ENCODE measurements around the gene PCGF6. TPM values are rescaled to one million over a fixed set of nuclear protein-coding genes. Genes with fewer than 3 reads are reported as not detected.

Gene PCGF6
- total RNA-seq, 1 donor from 2014 or later = 10.5 TPM

DNA sequence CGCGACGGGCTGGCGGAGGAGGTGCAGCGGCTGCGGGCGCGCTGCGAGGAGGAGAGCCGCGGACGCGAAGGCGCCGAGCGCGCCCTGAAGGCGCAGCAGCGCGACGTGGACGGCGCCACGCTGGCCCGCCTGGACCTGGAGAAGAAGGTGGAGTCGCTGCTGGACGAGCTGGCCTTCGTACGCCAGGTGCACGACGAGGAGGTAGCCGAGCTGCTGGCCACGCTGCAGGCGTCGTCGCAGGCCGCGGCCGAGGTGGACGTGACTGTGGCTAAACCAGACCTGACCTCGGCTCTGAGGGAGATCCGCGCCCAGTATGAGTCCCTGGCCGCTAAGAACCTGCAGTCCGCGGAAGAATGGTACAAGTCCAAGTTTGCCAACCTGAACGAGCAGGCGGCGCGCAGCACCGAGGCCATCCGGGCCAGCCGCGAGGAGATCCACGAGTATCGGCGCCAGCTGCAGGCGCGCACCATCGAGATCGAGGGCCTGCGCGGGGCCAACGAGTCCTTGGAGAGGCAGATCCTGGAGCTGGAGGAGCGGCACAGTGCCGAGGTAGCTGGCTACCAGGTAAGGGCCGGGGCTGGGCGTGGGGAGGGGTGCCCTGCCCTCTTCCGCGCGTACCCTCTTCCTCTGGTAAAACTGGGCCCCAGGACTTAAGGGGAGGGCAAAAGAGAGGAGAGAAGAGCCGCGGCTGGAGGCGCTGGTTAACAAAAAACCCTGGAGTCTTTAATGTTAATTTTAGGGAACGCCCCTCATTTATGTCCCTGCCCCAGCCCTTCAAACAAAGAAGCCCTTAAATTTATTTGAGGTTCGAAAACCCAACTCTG lies 73.0 kb downstream of the PCGF6 start:
- H3K4me1 Mint-ChIP-seq = peaks cover 6% of the 10 kb centered on the region
- H3K27me3 Mint-ChIP-seq (ENCODE audit: low read depth) = peaks cover 91% of the 10 kb centered on the region
- no peak overlapping the region for H3K4me3 Mint-ChIP-seq
- no peak for DNase-seq (ENCODE audit: low spot score in 2 of 2, unreplicated experiment in 2 of 2)
- H3K36me3 Mint-ChIP-seq = no peaks in the 10 kb centered on the region
- H3K27ac Mint-ChIP-seq = no peak overlapping the region
- no peaks in the 10 kb centered on the region for H3K9me3 Mint-ChIP-seq
- TF ChIP-seq, protein P1, sequence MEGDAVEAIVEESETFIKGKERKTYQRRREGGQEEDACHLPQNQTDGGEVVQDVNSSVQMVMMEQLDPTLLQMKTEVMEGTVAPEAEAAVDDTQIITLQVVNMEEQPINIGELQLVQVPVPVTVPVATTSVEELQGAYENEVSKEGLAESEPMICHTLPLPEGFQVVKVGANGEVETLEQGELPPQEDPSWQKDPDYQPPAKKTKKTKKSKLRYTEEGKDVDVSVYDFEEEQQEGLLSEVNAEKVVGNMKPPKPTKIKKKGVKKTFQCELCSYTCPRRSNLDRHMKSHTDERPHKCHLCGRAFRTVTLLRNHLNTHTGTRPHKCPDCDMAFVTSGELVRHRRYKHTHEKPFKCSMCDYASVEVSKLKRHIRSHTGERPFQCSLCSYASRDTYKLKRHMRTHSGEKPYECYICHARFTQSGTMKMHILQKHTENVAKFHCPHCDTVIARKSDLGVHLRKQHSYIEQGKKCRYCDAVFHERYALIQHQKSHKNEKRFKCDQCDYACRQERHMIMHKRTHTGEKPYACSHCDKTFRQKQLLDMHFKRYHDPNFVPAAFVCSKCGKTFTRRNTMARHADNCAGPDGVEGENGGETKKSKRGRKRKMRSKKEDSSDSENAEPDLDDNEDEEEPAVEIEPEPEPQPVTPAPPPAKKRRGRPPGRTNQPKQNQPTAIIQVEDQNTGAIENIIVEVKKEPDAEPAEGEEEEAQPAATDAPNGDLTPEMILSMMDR (IDR thresholded peaks at IDR 0.05; ENCODE audit: unreplicated experiment) = no peak

DNA sequence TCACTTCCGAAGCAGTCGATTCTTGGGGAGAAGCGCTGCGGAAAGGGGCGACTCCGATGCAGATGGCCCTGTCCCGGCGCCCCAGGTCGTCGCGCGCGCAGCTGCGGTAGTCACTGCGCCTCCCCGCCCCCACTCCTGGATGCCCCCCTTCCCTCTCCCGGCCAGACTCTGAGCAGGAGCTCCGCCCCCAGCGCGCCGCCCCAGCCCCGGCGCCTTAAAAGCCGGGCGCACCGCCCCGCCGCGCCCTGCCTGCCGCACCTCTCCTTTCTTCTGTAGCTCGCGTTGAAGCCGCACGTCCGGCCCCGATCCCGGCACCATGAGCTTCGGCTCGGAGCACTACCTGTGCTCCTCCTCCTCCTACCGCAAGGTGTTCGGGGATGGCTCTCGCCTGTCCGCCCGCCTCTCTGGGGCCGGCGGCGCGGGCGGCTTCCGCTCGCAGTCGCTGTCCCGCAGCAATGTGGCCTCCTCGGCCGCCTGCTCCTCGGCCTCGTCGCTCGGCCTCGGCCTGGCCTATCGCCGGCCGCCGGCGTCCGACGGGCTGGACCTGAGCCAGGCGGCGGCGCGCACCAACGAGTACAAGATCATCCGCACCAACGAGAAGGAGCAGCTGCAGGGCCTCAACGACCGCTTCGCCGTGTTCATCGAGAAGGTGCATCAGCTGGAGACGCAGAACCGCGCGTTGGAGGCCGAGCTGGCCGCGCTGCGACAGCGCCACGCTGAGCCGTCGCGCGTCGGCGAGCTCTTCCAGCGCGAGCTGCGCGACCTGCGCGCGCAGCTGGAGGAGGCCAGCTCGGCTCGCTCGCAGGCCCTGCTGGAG lies 73.8 kb downstream of the PCGF6 start, which contains the start of gene INA:
TSS of gene INA (plus strand) at position 243 of the 817 bp plus-strand sequence. CDS start at position 317, 74 bp downstream.
- peak; percentile 24 to 47 for DNase-seq (ENCODE audit: low spot score in 2 of 2, unreplicated experiment in 2 of 2)
- Mint-ChIP-seq H3K4me1 (peaks cover 6% of the 10 kb centered on the region), H3K27ac (no peak within 1 kb of the TSS), H3K4me3 (peak within 1 kb of the TSS; percentile 59), H3K9me3 (no peaks in the 10 kb centered on the region), H3K27me3 (ENCODE audit: low read depth) (peaks cover 86% of the 10 kb centered on the region), H3K36me3 (no peaks in the 10 kb centered on the region)
- TF ChIP-seq, protein P1 (IDR thresholded peaks at IDR 0.05; ENCODE audit: unreplicated experiment) = no peak

DNA sequence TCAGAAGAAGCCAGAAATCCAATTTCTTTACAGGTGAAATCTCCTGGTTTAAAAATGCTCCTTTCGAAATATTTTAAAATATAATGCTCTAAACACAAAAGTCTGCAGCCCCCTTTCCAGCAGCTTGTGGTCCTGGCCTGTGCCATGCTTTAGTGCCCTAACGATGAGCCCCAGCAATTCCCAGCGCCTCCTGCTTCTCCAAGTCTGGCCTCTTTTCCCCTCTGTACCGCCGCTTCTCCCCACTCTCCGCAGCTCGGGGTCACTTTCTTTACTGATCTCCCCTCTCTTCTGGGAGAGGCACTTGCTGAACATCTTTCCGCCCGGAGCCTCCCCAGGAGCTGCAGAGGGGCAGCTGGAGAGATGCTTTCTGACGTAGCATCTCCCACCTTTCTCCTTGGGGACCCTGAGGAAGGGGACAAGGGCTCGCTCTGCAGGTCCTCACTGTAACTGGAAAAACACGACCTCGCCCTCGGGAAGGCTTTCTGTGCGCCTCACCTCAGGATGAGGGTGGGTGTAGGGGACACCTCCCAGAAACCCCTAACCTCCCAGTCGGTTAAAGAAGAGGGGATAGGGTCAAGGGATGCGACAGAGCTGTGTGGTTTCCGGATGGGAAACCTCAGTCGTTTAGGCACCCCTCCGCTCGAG lies 74.6 kb downstream of the PCGF6 start:
- Mint-ChIP-seq H3K27me3 (ENCODE audit: low read depth) (peaks cover 84% of the 10 kb centered on the region), H3K9me3 (no peaks in the 10 kb centered on the region), H3K4me3 (peak overlapping the region; percentile 59), H3K4me1 (peaks cover 2% of the 10 kb centered on the region), H3K27ac (no peak overlapping the region), H3K36me3 (no peaks in the 10 kb centered on the region)
- TF ChIP-seq, protein P1 (IDR thresholded peaks at IDR 0.05; ENCODE audit: unreplicated experiment) = no peak
- no peak for DNase-seq (ENCODE audit: low spot score in 2 of 2, unreplicated experiment in 2 of 2)

DNA sequence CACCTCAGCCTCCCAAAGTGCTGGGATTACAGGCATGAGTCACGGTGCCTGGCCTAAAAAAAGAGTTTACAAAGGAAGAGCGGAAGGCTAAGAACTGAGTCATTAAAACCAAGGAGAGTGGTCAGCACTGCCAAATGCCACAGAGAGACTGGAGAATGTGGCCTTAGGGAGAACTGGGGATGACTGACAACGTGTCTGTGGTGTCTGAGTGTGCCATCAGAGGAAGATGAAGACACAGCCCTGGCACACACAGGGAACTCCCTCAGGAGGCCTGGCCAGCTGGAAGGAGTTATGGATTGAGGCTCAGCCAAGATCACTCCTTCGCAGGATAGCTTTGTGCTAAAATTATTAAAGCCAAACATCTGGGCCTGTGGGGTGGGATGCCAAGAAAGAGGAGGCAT lies 77.9 kb downstream of the PCGF6 start:
- H3K27ac Mint-ChIP-seq = no peak overlapping the region
- no peaks in the 10 kb centered on the region for H3K4me1 Mint-ChIP-seq
- peaks cover 60% of the 10 kb centered on the region for H3K27me3 Mint-ChIP-seq (ENCODE audit: low read depth)
- H3K4me3 Mint-ChIP-seq = no peak overlapping the region
- DNase-seq (ENCODE audit: low spot score in 2 of 2, unreplicated experiment in 2 of 2) = no peak
- no peaks in the 10 kb centered on the region for H3K9me3 Mint-ChIP-seq
- H3K36me3 Mint-ChIP-seq = no peaks in the 10 kb centered on the region
- TF ChIP-seq, protein P1 (IDR thresholded peaks at IDR 0.05; ENCODE audit: unreplicated experiment) = no peak

- Mint-ChIP-seq H3K9me3 (peaks cover 5% of the 10 kb centered on the region), H3K36me3 (no peaks in the 10 kb centered on the region), H3K4me1 (no peaks in the 10 kb centered on the region), H3K27ac (no peak overlapping the region), H3K4me3 (no peak overlapping the region), H3K27me3 (ENCODE audit: low read depth) (peaks cover 45% of the 10 kb centered on the region)
- peak; percentile 67 to 84 for DNase-seq (ENCODE audit: low spot score in 2 of 2, unreplicated experiment in 2 of 2)
- TF ChIP-seq, protein P1 (IDR thresholded peaks at IDR 0.05; ENCODE audit: unreplicated experiment) = no peak
Measured at GRCh38 chr10:103265717-103266329, 85.1 kb downstream of the PCGF6 start.

All from mesothelial cell of epicardium (in vitro differentiated cells).